SU-DHL-6 (cell line): Measurements from ENCODE around the gene SEC16A.

ENCODE experiments used
- H2AFZ ChIP-seq: fragments of 200-600 bp; sonication (generic); 2 replicates; pipeline ENCODE4 v1.6.1; 2014; ENCODE audit warnings: low read depth, mild to moderate bottlenecking, moderate library complexity, mixed read lengths, antibody characterized with exemption, low read length; ENCODE audit not compliant: severe bottlenecking
- H3F3A ChIP-seq: fragments of 200-600 bp; shearing (Covaris generic); 2 replicates; pipeline ENCODE4 v1.6.0; 2016; ENCODE audit warnings: antibody characterized with exemption, mild to moderate bottlenecking; ENCODE audit not compliant: insufficient read depth
- H3K27ac ChIP-seq: fragments of 200-600 bp; sonication (generic); 2 replicates; pipeline ENCODE4 v1.5.1; 2016; ENCODE audit warnings: low read depth, mild to moderate bottlenecking, low read length, moderate library complexity, mixed read lengths
- H3K27me3 ChIP-seq: fragments of 200-600 bp; sonication (generic), shearing (Covaris generic); 2 replicates; pipeline ENCODE4 v1.6.0; 2014; ENCODE audit warnings: mild to moderate bottlenecking, low read length
- H3K36me3 ChIP-seq: fragments of 200-600 bp; sonication (generic); 2 replicates; pipeline ENCODE4 v1.6.1; 2014; ENCODE audit warnings: mild to moderate bottlenecking, low read length, mixed read lengths
- H3K4me2 ChIP-seq: fragments of 300-600, 200-600 bp; shearing (Covaris generic), sonication (generic); 2 replicates; pipeline ENCODE4 v1.6.0; 2014; ENCODE audit warnings: low read length, low read depth, mild to moderate bottlenecking; ENCODE audit not compliant: poor library complexity, severe bottlenecking
- H3K4me3 ChIP-seq: fragments of 200-600 bp; sonication (generic); 2 replicates; pipeline ENCODE4 v1.5.1; 2014; ENCODE audit warnings: antibody characterized with exemption, low read length, mild to moderate bottlenecking, mixed read lengths; ENCODE audit not compliant: insufficient read depth, poor library complexity, severe bottlenecking
- H3K79me2 ChIP-seq: fragments of 200-600 bp; sonication (generic); 2 replicates; pipeline ENCODE4 v1.6.1; 2014; ENCODE audit warnings: mild to moderate bottlenecking, low read length, moderate library complexity; ENCODE audit not compliant: insufficient read depth
- H3K9ac ChIP-seq: fragments of 200-600 bp; sonication (generic); 2 replicates; pipeline ENCODE4 v1.7.0; 2014; ENCODE audit warnings: mild to moderate bottlenecking, low read length
- H3K9me2 ChIP-seq: fragments of 200-600 bp; sonication (generic); replicated peaks from 2 replicates; pipeline ENCODE4 v1.6.1; 2014; ENCODE audit warnings: low read length; ENCODE audit not compliant: insufficient read depth
- H3K9me3 ChIP-seq: fragments of 200-600 bp; sonication (generic); 2 replicates; pipeline ENCODE4 v1.6.1; 2014; ENCODE audit warnings: low read length, mixed read lengths; ENCODE audit not compliant: insufficient read depth
- H4K20me1 ChIP-seq: fragments of 200-600 bp; sonication (generic); 2 replicates; pipeline ENCODE4 v1.6.1; 2014; ENCODE audit warnings: low read depth, mild to moderate bottlenecking, antibody characterized with exemption, low read length, moderate library complexity, mixed read lengths
- CTCF ChIP-seq: fragments of 200-600 bp; sonication (generic); IDR thresholded peaks from one replicate; pipeline ENCODE4 v1.5.1; 2017; ENCODE audit warnings: antibody characterized with exemption, mild to moderate bottlenecking, low read length, moderate library complexity; ENCODE audit not compliant: insufficient read depth, poor library complexity, severe bottlenecking
- EZH2phosphoT487 ChIP-seq: fragments of 200-600 bp; sonication (generic), shearing (Covaris generic); conservative IDR thresholded peaks from 2 replicates; pipeline ENCODE4 v1.6.1; 2018; ENCODE audit warnings: mild to moderate bottlenecking, antibody characterized with exemption, low read length, moderate library complexity, mixed read lengths

SEC16A gene

GRCh38 chr9:136487672-136488071, 4.8 kb upstream of the SEC16A start:
- no peaks in the 10 kb centered on the region for H3K9me3 ChIP-seq
- H4K20me1 ChIP-seq = no peaks in the 10 kb centered on the region
- no peak overlapping the region for H3K9ac ChIP-seq
- TF ChIP-seq CTCF (no peak), EZH2phosphoT487 (no peak)
- H3K9me2 ChIP-seq = no peaks in the 10 kb centered on the region
- no peaks in the 10 kb centered on the region for H3F3A ChIP-seq
- no peak overlapping the region for H3K27ac ChIP-seq
- H3K36me3 ChIP-seq = no peaks in the 10 kb centered on the region
- H3K27me3 ChIP-seq = no peaks in the 10 kb centered on the region
- no peak overlapping the region for H2AFZ ChIP-seq
- no peak overlapping the region for H3K4me2 ChIP-seq
- H3K79me2 ChIP-seq = no peaks in the 10 kb centered on the region; the same call in 1 of the 2 replicates
- H3K4me3 ChIP-seq = no peak overlapping the region

GRCh38 chr9:136486823-136487620, 4.2 kb upstream of the SEC16A start:
- Histone ChIP-seq H3K79me2 (peaks cover 6% of the 10 kb centered on the region), H3K4me3 (no peak overlapping the region), H3K9me3 (no peaks in the 10 kb centered on the region), H3K36me3 (no peaks in the 10 kb centered on the region), H3K27ac (no peak overlapping the region), H3F3A (no peaks in the 10 kb centered on the region), H4K20me1 (no peaks in the 10 kb centered on the region), H3K9ac (no peak overlapping the region), H3K27me3 (no peaks in the 10 kb centered on the region), H3K9me2 (no peaks in the 10 kb centered on the region), H3K4me2 (no peak overlapping the region), H2AFZ (no peak overlapping the region)
- no peak for TF ChIP-seq EZH2phosphoT487
- no peak for TF ChIP-seq CTCF

GRCh38 chr9:136486131-136486530, 3.3 kb upstream of the SEC16A start:
- TF ChIP-seq EZH2phosphoT487 (no peak), CTCF (no peak)
- no peak overlapping the region for H3K4me3 ChIP-seq

More at GRCh38 chr9:136486131-136486530, 3.3 kb upstream of the SEC16A start:
- Histone ChIP-seq H3K27me3 (no peaks in the 10 kb centered on the region), H3K36me3 (no peaks in the 10 kb centered on the region), H4K20me1 (0 out of 2 replicates have a peak, but pooled peaks cover 5% of the 10 kb centered on the region), H3K79me2 (peaks cover 15% of the 10 kb centered on the region), H3F3A (no peaks in the 10 kb centered on the region), H2AFZ (no peak overlapping the region), H3K9me3 (no peaks in the 10 kb centered on the region), H3K9me2 (no peaks in the 10 kb centered on the region), H3K4me2 (no peak overlapping the region), H3K27ac (no peak overlapping the region), H3K9ac (no peak overlapping the region)
